Ovary (tissue), 9 donors: ENCODE results near the gene ISG20L2. TPM values are rescaled to one million over a fixed set of nuclear protein-coding genes. Genes with fewer than 3 reads are reported as not detected.

Experiments
- DNase-seq, 5 donors: peaks; one replicate each; pipeline ENCODE4 v3.0.0-alpha.2; 2019 to 2020
- H3K27ac ChIP-seq, 2 donors: fragments of 200-600 bp; one replicate each; pipeline versions ENCODE4 v1.5.1 to v1.8.0; 2019 to 2022
- H3K27me3 ChIP-seq: fragments of 200-600 bp; one replicate; pipeline ENCODE4 v1.8.0; 2022
- H3K36me3 ChIP-seq: fragments of 200-600 bp; sonication (generic); one replicate; pipeline ENCODE4 v1.5.1; 2019
- H3K4me1 ChIP-seq: one replicate; pipeline ENCODE4 v1.8.1; 2013; ENCODE audit warnings: mild to moderate bottlenecking, moderate library complexity; ENCODE audit not compliant: insufficient read depth
- H3K4me3 ChIP-seq: fragments of 200-600 bp; sonication (generic); one replicate; pipeline ENCODE4 v1.5.1; 2017
- H3K9me3 ChIP-seq, 2 donors: fragments of 200-600 bp in 1 of 2; sonication (generic) in 1 of 2; one replicate each; pipeline versions ENCODE4 v1.5.1 to v1.8.1; 2013 to 2019; ENCODE audit warnings: mild to moderate bottlenecking in 1 of 2, moderate library complexity in 1 of 2
- EP300 ChIP-seq: sonication (generic); formaldehyde crosslinking; IDR thresholded peaks from one replicate; pipeline ENCODE4 v1.6.1; 2017; ENCODE audit warnings: antibody characterized with exemption
- POLR2A ChIP-seq: fragments of 450-650 bp; IDR thresholded peaks from one replicate; pipeline ENCODE4 v1.6.1; 2017; ENCODE audit warnings: antibody characterized with exemption, mild to moderate bottlenecking, moderate library complexity
- WGBS, 3 donors: extraction: QIAGEN DNeasy Blood & Tissue Kit in 1 of 3; methylation state at CpG; one replicate each; pipeline versions ENCODE4 v1.1.5 to v1.1.7; 2013 to 2017; 5-methylcytosine and 5-hydroxymethylcytosine counted together
- intact Hi-C, 4 donors: fragments of 100-400 bp; cut with DNase I; formaldehyde crosslinking; loops; one replicate each; pipeline versions ENCODE4 v1.11.0 to v1.15.1; 2022 to 2023
- polyA plus RNA-seq, 2 donors: library from polyadenylated mRNA; stranded (reverse); fragments of 200-250 nt in 1 of 2; fragments of 350-450 nt in 1 of 2; fragmentation: Illumina TruSeq in 1 of 2; extraction: RNeasy Lipid Tissue Mini Kit (QIAGEN cat#74804) in 1 of 2; gene quantifications; one replicate each; pipeline ENCODE4 v1.2.3, GENCODE V29; 2013 to 2014
- total RNA-seq, 7 donors: library from RNA; depleted of rRNA in 2 of 7; stranded (reverse); fragments of >200 nt in 2 of 7; fragmentation: NEBNext Ultra II Directional in 3 of 7; extraction: Animal tissue kit (Norgen Biotek cat#: 25700) in 3 of 7; gene quantifications; one replicate each; pipeline versions ENCODE4 v1.1.0 to v1.2.4, GENCODE V29; 2016 to 2023
- TF ChIP-seq, protein P1 (sequence below), 3 donors: fragments of 450-650 bp in 2 of 3; fragments of 200-600 bp in 1 of 3; IDR thresholded peaks; one replicate each; pipeline versions ENCODE4 v1.5.1 to v1.8.0; 2016 to 2022; ENCODE audit warnings: antibody characterized with exemption in 3 of 3, mild to moderate bottlenecking in 1 of 3
- donor health status: DM: no; HTN: no; CAD: no; lungs with moderate emphysema.
- donor health status: DM: no; HTN: no; CAD: no.
- donor health status: Bipolar disorder and iron deficiency.
- donor health status: DM: yes; HTN: yes; CAD: no.
- donor health status: DM: no; HTN: no; CAD: no.
- donor health status: DM: yes; HTN: yes; CAD: no.

ISG20L2 gene
- total and polyA plus RNA-seq, 9 donors = 11.7 to 58.7 (median 26.1) TPM

GRCh38 chr1:156756355-156756754, 27.8 kb upstream of the ISG20L2 start:
- H3K36me3 ChIP-seq = no peaks in the 10 kb centered on the region
- H3K9me3 ChIP-seq = no peaks in the 10 kb centered on the region
- WGBS, 3 donors = 78 to 94% (median 88%) methylated on average over 1 of the region's 1 CpG
- H3K27me3 ChIP-seq = no peaks in the 10 kb centered on the region
- TF ChIP-seq, protein P1, sequence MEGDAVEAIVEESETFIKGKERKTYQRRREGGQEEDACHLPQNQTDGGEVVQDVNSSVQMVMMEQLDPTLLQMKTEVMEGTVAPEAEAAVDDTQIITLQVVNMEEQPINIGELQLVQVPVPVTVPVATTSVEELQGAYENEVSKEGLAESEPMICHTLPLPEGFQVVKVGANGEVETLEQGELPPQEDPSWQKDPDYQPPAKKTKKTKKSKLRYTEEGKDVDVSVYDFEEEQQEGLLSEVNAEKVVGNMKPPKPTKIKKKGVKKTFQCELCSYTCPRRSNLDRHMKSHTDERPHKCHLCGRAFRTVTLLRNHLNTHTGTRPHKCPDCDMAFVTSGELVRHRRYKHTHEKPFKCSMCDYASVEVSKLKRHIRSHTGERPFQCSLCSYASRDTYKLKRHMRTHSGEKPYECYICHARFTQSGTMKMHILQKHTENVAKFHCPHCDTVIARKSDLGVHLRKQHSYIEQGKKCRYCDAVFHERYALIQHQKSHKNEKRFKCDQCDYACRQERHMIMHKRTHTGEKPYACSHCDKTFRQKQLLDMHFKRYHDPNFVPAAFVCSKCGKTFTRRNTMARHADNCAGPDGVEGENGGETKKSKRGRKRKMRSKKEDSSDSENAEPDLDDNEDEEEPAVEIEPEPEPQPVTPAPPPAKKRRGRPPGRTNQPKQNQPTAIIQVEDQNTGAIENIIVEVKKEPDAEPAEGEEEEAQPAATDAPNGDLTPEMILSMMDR (IDR thresholded peaks at IDR 0.05) = no peak
- TF ChIP-seq EP300 (no peak), POLR2A (no peak)
- no peak for DNase-seq
- no peak overlapping the region for H3K4me3 ChIP-seq
- peaks cover 3% of the 10 kb centered on the region for H3K4me1 ChIP-seq
- H3K27ac ChIP-seq = no peak overlapping the region
- intact Hi-C loops = no loop called here

- H3K27me3 ChIP-seq = no peaks in the 10 kb centered on the region
- TF ChIP-seq EP300 = no peak
- TF ChIP-seq, protein P1 (IDR thresholded peaks at IDR 0.05) = no peak
- TF ChIP-seq POLR2A = no peak
- H3K4me1 ChIP-seq = peaks cover 3% of the 10 kb centered on the region
- 64 to 71% (median 67%) methylated on average over 5 of the region's 5 CpGs for WGBS, 3 donors
- DNase-seq = no peak
- H3K4me3 ChIP-seq = no peak overlapping the region
- no peaks in the 10 kb centered on the region for H3K36me3 ChIP-seq
- no peaks in the 10 kb centered on the region for H3K9me3 ChIP-seq
- intact Hi-C loops = no loop called here
- no peak overlapping the region for H3K27ac ChIP-seq
Measured at GRCh38 chr1:156755527-156755950, 27.0 kb upstream of the ISG20L2 start.

DNA sequence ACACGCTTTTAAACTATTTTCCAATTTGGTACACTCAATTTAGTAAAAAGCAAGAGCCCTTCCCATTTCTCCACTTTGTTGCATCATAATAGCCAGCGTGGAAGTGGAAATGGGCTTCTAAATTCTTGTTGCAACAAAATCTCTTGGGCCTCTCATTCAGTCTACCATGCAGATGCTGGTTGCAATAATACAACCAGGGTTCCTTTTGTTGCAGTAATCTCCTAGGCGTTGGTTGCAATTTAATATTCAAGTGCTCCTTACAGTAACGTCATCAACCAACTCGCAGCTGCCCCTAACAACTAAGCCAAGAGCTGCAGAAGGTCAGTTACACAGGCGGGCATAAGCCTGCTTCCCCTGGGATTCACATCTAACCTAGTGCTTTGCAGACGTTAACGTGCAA, 25.7 kb upstream of the ISG20L2 start:
- peak in 1 of 5 donors; percentile 13 for DNase-seq
- 75 to 77% (median 76%) methylated on average over 8 of the region's 8 CpGs for WGBS, 3 donors
- no peaks in the 10 kb centered on the region for H3K36me3 ChIP-seq
- H3K9me3 ChIP-seq = no peaks in the 10 kb centered on the region
- no peak overlapping the region for H3K4me3 ChIP-seq
- H3K4me1 ChIP-seq = peaks cover 8% of the 10 kb centered on the region
- H3K27ac ChIP-seq = no peak overlapping the region
- intact Hi-C loops = no loop called here
- TF ChIP-seq EP300 = no peak
- no peak for TF ChIP-seq POLR2A
- TF ChIP-seq, protein P1 (IDR thresholded peaks at IDR 0.05) = no peak
- no peaks in the 10 kb centered on the region for H3K27me3 ChIP-seq

DNA sequence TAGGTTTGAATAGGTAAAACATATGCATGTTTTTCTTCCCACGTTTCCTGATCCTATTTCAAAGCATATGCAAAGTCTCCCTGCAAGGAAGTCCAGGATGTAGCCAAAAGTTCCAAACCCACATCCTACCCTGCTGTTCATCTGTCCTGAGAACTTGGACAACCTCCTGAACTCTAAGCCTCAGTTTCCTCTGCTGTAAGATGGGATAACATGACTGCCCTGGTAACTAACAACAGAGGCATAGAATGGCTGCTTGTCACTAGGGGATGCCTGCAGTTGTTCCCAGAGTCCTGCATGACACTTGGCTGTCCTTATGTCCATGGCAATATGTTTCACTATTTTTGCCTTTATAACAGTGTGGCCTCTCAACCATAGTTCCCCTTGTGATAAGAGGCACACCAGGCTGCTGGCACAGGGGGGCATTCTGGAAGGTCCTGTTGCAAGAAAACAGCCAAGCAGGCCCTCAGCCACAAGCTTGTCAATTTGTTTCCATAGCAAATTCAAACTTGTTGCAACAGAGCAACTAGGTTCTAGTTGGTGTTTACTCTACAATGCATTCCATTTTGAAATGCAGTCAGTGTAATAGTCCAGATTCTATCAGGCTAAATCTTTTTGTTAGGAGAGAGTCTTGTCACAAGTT, 24.4 kb upstream of the ISG20L2 start:
- Histone ChIP-seq H3K36me3 (no peaks in the 10 kb centered on the region), H3K4me1 (peaks cover 16% of the 10 kb centered on the region), H3K27ac (no peak overlapping the region), H3K9me3 (no peaks in the 10 kb centered on the region), H3K27me3 (no peaks in the 10 kb centered on the region), H3K4me3 (no peak overlapping the region)
- peak in 1 of 5 donors; percentile 25 for DNase-seq
- intact Hi-C loops = no loop called here
- 17 to 24% (median 22%) methylated on average over 1 of the region's 1 CpG for WGBS, 3 donors
- TF ChIP-seq EP300 (no peak), POLR2A (no peak)

- H3K27me3 ChIP-seq = no peaks in the 10 kb centered on the region
- peaks cover 22% of the 10 kb centered on the region for H3K4me1 ChIP-seq
- H3K27ac ChIP-seq = peak overlapping the region; percentile 82 to 93
- no peaks in the 10 kb centered on the region for H3K36me3 ChIP-seq
- 0% methylated on average over 49 to 67 of the region's 68 CpGs for WGBS, 3 donors
- intact Hi-C loops = no loop called here
- peak overlapping the region; percentile 66 for H3K4me3 ChIP-seq
- TF ChIP-seq POLR2A = no peak
- TF ChIP-seq, protein P1 (IDR thresholded peaks at IDR 0.05) = peak in 2 of 3 donors; percentile 9 to 27
- TF ChIP-seq EP300 = no peak
- DNase-seq = peak; percentile 97 to 98 (median 97)
- no peaks in the 10 kb centered on the region for H3K9me3 ChIP-seq
Measured at GRCh38 chr1:156751757-156752481, 23.4 kb upstream of the ISG20L2 start.
